Esophagus muscularis mucosa (tissue), 4 donors: ENCODE measurements around the gene OR5M10.

Experiments used
- EP300 ChIP-seq: sonication (generic); formaldehyde crosslinking; IDR thresholded peaks from one replicate; pipeline ENCODE4 v1.6.1; 2017; ENCODE audit warnings: antibody characterized with exemption
- POLR2A ChIP-seq: fragments of 450-650 bp; IDR thresholded peaks from one replicate; pipeline ENCODE4 v1.6.1; 2017; ENCODE audit warnings: antibody characterized with exemption, moderate library complexity, mild to moderate bottlenecking, low read depth
- POLR2AphosphoS5 ChIP-seq, 2 donors: sonication (generic); formaldehyde crosslinking; IDR thresholded peaks; one replicate each; pipeline ENCODE4 v1.6.1; 2017; ENCODE audit warnings: antibody characterized with exemption in 2 of 2
- TF ChIP-seq, protein P1 (sequence below), 3 experiments: fragments of 200-600 bp in 2 of 3; fragments of 450-650 bp in 1 of 3; sonication (generic) in 2 of 3; IDR thresholded peaks; one replicate each; pipeline ENCODE4 v1.5.1; 2017 to 2019; ENCODE audit warnings: antibody characterized with exemption in 3 of 3, mild to moderate bottlenecking in 2 of 3, moderate library complexity in 1 of 3

DNA sequence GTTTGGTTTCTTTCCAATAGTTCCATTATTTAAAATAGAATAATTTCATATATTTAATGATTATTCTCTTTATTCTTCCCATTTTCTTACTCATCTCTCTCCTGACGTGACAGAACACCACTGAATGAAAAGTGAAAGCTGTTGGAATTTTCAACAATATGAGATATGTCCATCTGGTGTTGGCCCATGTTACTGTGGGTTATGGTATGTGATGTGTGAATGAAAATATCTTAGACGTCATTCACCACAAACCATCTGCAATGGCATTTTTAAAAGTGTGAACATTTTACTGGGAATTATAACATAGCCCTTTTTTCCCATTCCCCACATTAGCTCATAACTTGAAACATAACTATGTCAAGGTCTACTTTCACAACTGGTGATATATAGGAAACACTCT, 48.4 kb upstream of the OR5M10 start:
- TF ChIP-seq, protein P1, sequence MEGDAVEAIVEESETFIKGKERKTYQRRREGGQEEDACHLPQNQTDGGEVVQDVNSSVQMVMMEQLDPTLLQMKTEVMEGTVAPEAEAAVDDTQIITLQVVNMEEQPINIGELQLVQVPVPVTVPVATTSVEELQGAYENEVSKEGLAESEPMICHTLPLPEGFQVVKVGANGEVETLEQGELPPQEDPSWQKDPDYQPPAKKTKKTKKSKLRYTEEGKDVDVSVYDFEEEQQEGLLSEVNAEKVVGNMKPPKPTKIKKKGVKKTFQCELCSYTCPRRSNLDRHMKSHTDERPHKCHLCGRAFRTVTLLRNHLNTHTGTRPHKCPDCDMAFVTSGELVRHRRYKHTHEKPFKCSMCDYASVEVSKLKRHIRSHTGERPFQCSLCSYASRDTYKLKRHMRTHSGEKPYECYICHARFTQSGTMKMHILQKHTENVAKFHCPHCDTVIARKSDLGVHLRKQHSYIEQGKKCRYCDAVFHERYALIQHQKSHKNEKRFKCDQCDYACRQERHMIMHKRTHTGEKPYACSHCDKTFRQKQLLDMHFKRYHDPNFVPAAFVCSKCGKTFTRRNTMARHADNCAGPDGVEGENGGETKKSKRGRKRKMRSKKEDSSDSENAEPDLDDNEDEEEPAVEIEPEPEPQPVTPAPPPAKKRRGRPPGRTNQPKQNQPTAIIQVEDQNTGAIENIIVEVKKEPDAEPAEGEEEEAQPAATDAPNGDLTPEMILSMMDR (IDR thresholded peaks at IDR 0.05), result no peak
- TF ChIP-seq POLR2A (no peak), POLR2AphosphoS5 (IDR thresholded peaks at IDR 0.05) (no peak), EP300 (no peak)
